Spleen (tissue), 11 donors: ENCODE measurements around the gene B3GALNT1. TPM values are rescaled to one million over a fixed set of nuclear protein-coding genes. Genes with fewer than 3 reads are reported as not detected.

Experiments
- DNase-seq: peaks from one replicate; pipeline ENCODE4 v3.0.0-alpha.2; 2020
- H3K27ac ChIP-seq, 8 donors: fragments of 200-600 bp; sonication (generic) in 7 of 8; 1 replicate in 4 of 8; 2 replicates in 4 of 8; pipeline versions ENCODE4 v1.5.0 to v1.8.0; 2016 to 2021; ENCODE audit warnings: inconsistent platforms in 4 of 8, mild to moderate bottlenecking in 4 of 8, moderate library complexity in 1 of 8
- H3K27me3 ChIP-seq, 7 donors: fragments of 200-600 bp; sonication (generic) in 6 of 7; replicated peaks in 1 of 7; 1 replicate in 4 of 7; 2 replicates in 3 of 7; pipeline versions ENCODE4 v1.5.0 to v1.8.0; 2016 to 2021; ENCODE audit warnings: inconsistent platforms in 3 of 7, mild to moderate bottlenecking in 1 of 7
- H3K36me3 ChIP-seq, 6 donors: fragments of 200-600 bp; sonication (generic) in 5 of 6; 1 replicate in 4 of 6; 2 replicates in 2 of 6; pipeline versions ENCODE4 v1.5.0 to v1.8.0; 2016 to 2021; ENCODE audit warnings: inconsistent platforms in 2 of 6
- H3K4me1 ChIP-seq, 6 donors: fragments of 200-600 bp; sonication (generic) in 5 of 6; 1 replicate in 3 of 6; 2 replicates in 3 of 6; pipeline versions ENCODE4 v1.5.0 to v1.8.0; 2016 to 2021; ENCODE audit warnings: inconsistent platforms in 3 of 6
- H3K4me3 ChIP-seq, 8 donors: fragments of 200-600 bp; sonication (generic) in 7 of 8; 1 replicate in 4 of 8; 2 replicates in 4 of 8; pipeline versions ENCODE4 v1.5.0 to v1.8.0; 2016 to 2021; ENCODE audit warnings: inconsistent platforms in 4 of 8, mild to moderate bottlenecking in 4 of 8, moderate library complexity in 2 of 8
- H3K9me3 ChIP-seq, 8 donors: fragments of 200-600 bp; sonication (generic) in 7 of 8; 1 replicate in 4 of 8; 2 replicates in 4 of 8; pipeline versions ENCODE4 v1.5.0 to v1.8.0; 2016 to 2021; ENCODE audit warnings: inconsistent platforms in 4 of 8
- CTCF ChIP-seq, 11 experiments: fragments of 200-600 bp in 7 of 11; fragments of 450-650 bp in 4 of 11; sonication (generic) in 4 of 11; IDR thresholded peaks in 8 of 11; conservative IDR thresholded peaks in 3 of 11; 1 replicate in 7 of 11; 2 replicates in 4 of 11; pipeline versions ENCODE4 v1.4.0 to v1.8.0; 2016 to 2021; ENCODE audit warnings: antibody characterized with exemption in 11 of 11, inconsistent platforms in 4 of 11, mild to moderate bottlenecking in 1 of 11
- POLR2A ChIP-seq, 3 donors: fragments of 450-650 bp; IDR thresholded peaks; one replicate each; pipeline ENCODE4 v1.5.1; 2017; ENCODE audit warnings: antibody characterized with exemption in 3 of 3, mild to moderate bottlenecking in 1 of 3
- POLR2AphosphoS5 ChIP-seq, 3 donors: sonication (generic); formaldehyde crosslinking; IDR thresholded peaks; one replicate each; pipeline ENCODE4 v1.5.1; 2017; ENCODE audit warnings: antibody characterized with exemption in 3 of 3
- WGBS, 5 donors: extraction: QIAGEN DNeasy Blood & Tissue Kit in 3 of 5; methylation state at CpG; one replicate each; pipeline versions ENCODE4 v1.1.5 to v1.1.7; 2013 to 2018; 5-methylcytosine and 5-hydroxymethylcytosine counted together
- intact Hi-C: fragments of 100-400 bp; cut with DNase I; formaldehyde crosslinking; loops from one replicate; pipeline ENCODE4 v1.15.0; 2023; ENCODE audit warnings: low total_unique reads
- polyA plus RNA-seq, 3 donors: library from polyadenylated mRNA; stranded (reverse); fragments of 200-250 nt; gene quantifications; one replicate each; pipeline ENCODE4 v1.2.1, GENCODE V29; 2013
- total RNA-seq, 7 donors: library from RNA; depleted of rRNA in 3 of 7; stranded (reverse); fragments of >200 nt in 3 of 7; fragmentation: NEBNext Ultra II Directional in 4 of 7; extraction: Animal tissue kit (Norgen Biotek cat#: 25700) in 4 of 7; gene quantifications; one replicate each; pipeline versions ENCODE4 v1.1.0 to v1.2.1, GENCODE V29; 2016 to 2021
- donor health status: healthy with polysubstance abuse.
- donor health status: DM: no; HTN: no; CAD: no; lungs with moderate emphysema.
- donor health status: DM: no; HTN: no; CAD: no.
- donor health status: Bipolar disorder and iron deficiency.
- donor health status: healthy.
- donor health status: DM: no; HTN: no; CAD: no.
- donor health status: DM: yes; HTN: yes; CAD: no.

B3GALNT1 gene
- total and polyA plus RNA-seq, 10 donors = 2.4 to 10.9 (median 8.2) TPM

GRCh38 chr3:161149529-161149928 is 44.4 kb upstream of the B3GALNT1 start:
- no peak overlapping the region for H3K27ac ChIP-seq
- H3K4me1 ChIP-seq = no peaks in the 10 kb centered on the region
- no peak for TF ChIP-seq CTCF (IDR thresholded peaks at IDR 0.05 in 8 of 11, conservative IDR thresholded peaks at IDR 0.05 in 3 of 11)
- no peak for TF ChIP-seq POLR2A (IDR thresholded peaks at IDR 0.05)
- no peak for TF ChIP-seq POLR2AphosphoS5 (IDR thresholded peaks at IDR 0.05)
- no peaks in the 10 kb centered on the region for H3K36me3 ChIP-seq
- DNase-seq = no peak
- intact Hi-C loops = no loop called here
- H3K27me3 ChIP-seq = no peaks in the 10 kb centered on the region
- WGBS, 5 donors = 29 to 79% (median 39%) methylated on average over 1 of the region's 1 CpG
- no peak overlapping the region for H3K4me3 ChIP-seq
- no peaks in the 10 kb centered on the region for H3K9me3 ChIP-seq

GRCh38 chr3:161148832-161149475 is 43.8 kb upstream of the B3GALNT1 start:
- TF ChIP-seq CTCF (IDR thresholded peaks at IDR 0.05 in 8 of 11, conservative IDR thresholded peaks at IDR 0.05 in 3 of 11) = no peak
- intact Hi-C loops = no loop called here
- Histone ChIP-seq H3K4me1 (no peaks in the 10 kb centered on the region), H3K27me3 (no peaks in the 10 kb centered on the region), H3K9me3 (peaks cover 0 to 3% (median 0%) of the 10 kb centered on the region in 8 donors), H3K4me3 (no peak overlapping the region), H3K36me3 (no peaks in the 10 kb centered on the region), H3K27ac (no peak overlapping the region)
- WGBS, 5 donors = 71 to 92% (median 84%) methylated on average over 4 of the region's 4 CpGs
- DNase-seq = no peak

GRCh38 chr3:161142486-161142885 is 37.3 kb upstream of the B3GALNT1 start:
- H3K27me3 ChIP-seq = no peaks in the 10 kb centered on the region
- no peaks in the 10 kb centered on the region for H3K4me1 ChIP-seq
- intact Hi-C loops = no loop called here
- no peaks in the 10 kb centered on the region for H3K36me3 ChIP-seq
- H3K9me3 ChIP-seq = peaks cover 0 to 10% (median 0%) of the 10 kb centered on the region in 8 donors
- WGBS, 5 donors = 76 to 90% (median 86%) methylated on average over 1 of the region's 1 CpG
- H3K27ac ChIP-seq = no peak overlapping the region
- TF ChIP-seq CTCF (IDR thresholded peaks at IDR 0.05 in 8 of 11, conservative IDR thresholded peaks at IDR 0.05 in 3 of 11) (no peak), POLR2A (IDR thresholded peaks at IDR 0.05) (no peak), POLR2AphosphoS5 (IDR thresholded peaks at IDR 0.05) (no peak)
- DNase-seq = no peak
- no peak overlapping the region for H3K4me3 ChIP-seq

GRCh38 chr3:161139686-161140085 is 34.5 kb upstream of the B3GALNT1 start:
- Histone ChIP-seq H3K27ac (no peak overlapping the region), H3K4me3 (no peak overlapping the region), H3K4me1 (no peaks in the 10 kb centered on the region), H3K36me3 (no peaks in the 10 kb centered on the region), H3K9me3 (peaks cover 0 to 10% (median 0%) of the 10 kb centered on the region in 8 donors), H3K27me3 (no peaks in the 10 kb centered on the region)
- no peak for TF ChIP-seq CTCF (IDR thresholded peaks at IDR 0.05 in 8 of 11, conservative IDR thresholded peaks at IDR 0.05 in 3 of 11)
- no peak for TF ChIP-seq POLR2AphosphoS5 (IDR thresholded peaks at IDR 0.05)
- TF ChIP-seq POLR2A (IDR thresholded peaks at IDR 0.05) = no peak
- intact Hi-C loops = no loop called here
- 71 to 88% (median 82%) methylated on average over 3 of the region's 3 CpGs for WGBS, 5 donors
- DNase-seq = no peak
